ENCODE results near the gene OPN1MW.

The OPN1MW gene

DNA sequence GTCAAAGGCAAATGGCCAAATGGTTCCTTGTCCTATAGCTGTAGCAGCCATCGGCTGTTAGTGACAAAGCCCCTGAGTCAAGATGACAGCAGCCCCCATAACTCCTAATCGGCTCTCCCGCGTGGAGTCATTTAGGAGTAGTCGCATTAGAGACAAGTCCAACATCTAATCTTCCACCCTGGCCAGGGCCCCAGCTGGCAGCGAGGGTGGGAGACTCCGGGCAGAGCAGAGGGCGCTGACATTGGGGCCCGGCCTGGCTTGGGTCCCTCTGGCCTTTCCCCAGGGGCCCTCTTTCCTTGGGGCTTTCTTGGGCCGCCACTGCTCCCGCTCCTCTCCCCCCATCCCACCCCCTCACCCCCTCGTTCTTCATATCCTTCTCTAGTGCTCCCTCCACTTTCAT is 42.2 kb upstream of the OPN1MW start:
- no peaks in the 10 kb centered on the region for H4K20me1 ChIP-seq (ENCODE audit: insufficient read depth, low read length)
- no peak overlapping the region for H3K27ac ChIP-seq (ENCODE audit: low read length)
- no peak overlapping the region for H2AFZ ChIP-seq (ENCODE audit: low read length)
- no peak for DNase-seq
- H3K36me3 ChIP-seq (replicated peaks; ENCODE audit: insufficient read depth, low read length) = no peaks in the 10 kb centered on the region
- H3K9me2 ChIP-seq (replicated peaks; ENCODE audit: insufficient read depth, low read length) = no peaks in the 10 kb centered on the region
- H3K4me3 ChIP-seq (ENCODE audit: low read length) = no peak overlapping the region
- no peaks in the 10 kb centered on the region for H3K4me1 ChIP-seq (ENCODE audit: low read length)
- no peak overlapping the region for H3K9ac ChIP-seq (ENCODE audit: low read length)
- no peaks in the 10 kb centered on the region for H3F3A ChIP-seq (ENCODE audit: insufficient read depth, low read length)
- H3K4me2 ChIP-seq (ENCODE audit: low read depth, low read length) = no peak overlapping the region
- TF ChIP-seq EZH2phosphoT487 (IDR thresholded peaks at IDR 0.05; ENCODE audit: low read length) (no peak), EZH2 (optimal IDR thresholded peaks at IDR 0.05; ENCODE audit: low read depth, low read length) (no peak)
- TF ChIP-seq, protein P1, sequence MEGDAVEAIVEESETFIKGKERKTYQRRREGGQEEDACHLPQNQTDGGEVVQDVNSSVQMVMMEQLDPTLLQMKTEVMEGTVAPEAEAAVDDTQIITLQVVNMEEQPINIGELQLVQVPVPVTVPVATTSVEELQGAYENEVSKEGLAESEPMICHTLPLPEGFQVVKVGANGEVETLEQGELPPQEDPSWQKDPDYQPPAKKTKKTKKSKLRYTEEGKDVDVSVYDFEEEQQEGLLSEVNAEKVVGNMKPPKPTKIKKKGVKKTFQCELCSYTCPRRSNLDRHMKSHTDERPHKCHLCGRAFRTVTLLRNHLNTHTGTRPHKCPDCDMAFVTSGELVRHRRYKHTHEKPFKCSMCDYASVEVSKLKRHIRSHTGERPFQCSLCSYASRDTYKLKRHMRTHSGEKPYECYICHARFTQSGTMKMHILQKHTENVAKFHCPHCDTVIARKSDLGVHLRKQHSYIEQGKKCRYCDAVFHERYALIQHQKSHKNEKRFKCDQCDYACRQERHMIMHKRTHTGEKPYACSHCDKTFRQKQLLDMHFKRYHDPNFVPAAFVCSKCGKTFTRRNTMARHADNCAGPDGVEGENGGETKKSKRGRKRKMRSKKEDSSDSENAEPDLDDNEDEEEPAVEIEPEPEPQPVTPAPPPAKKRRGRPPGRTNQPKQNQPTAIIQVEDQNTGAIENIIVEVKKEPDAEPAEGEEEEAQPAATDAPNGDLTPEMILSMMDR (IDR thresholded peaks at IDR 0.05; ENCODE audit: low read length) = no peak
- 0 out of 2 replicates have a peak, but pooled peaks cover 6% of the 10 kb centered on the region for H3K27me3 ChIP-seq (replicated peaks; ENCODE audit: insufficient read depth, low read length)
- H3K9me3 ChIP-seq (replicated peaks; ENCODE audit: insufficient read depth, low read length) = no peaks in the 10 kb centered on the region
- no peaks in the 10 kb centered on the region for H3K79me2 ChIP-seq (ENCODE audit: low read length)

DNA sequence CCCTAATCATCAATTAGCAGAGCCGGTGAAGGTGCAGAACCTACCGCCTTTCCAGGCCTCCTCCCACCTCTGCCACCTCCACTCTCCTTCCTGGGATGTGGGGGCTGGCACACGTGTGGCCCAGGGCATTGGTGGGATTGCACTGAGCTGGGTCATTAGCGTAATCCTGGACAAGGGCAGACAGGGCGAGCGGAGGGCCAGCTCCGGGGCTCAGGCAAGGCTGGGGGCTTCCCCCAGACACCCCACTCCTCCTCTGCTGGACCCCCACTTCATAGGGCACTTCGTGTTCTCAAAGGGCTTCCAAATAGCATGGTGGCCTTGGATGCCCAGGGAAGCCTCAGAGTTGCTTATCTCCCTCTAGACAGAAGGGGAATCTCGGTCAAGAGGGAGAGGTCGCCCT is 41.7 kb upstream of the OPN1MW start:
- H4K20me1 ChIP-seq (ENCODE audit: insufficient read depth, low read length) = no peaks in the 10 kb centered on the region
- no peak overlapping the region for H3K4me2 ChIP-seq (ENCODE audit: low read depth, low read length)
- 0 out of 2 replicates have a peak, but pooled peaks cover 6% of the 10 kb centered on the region for H3K27me3 ChIP-seq (replicated peaks; ENCODE audit: insufficient read depth, low read length)
- H3F3A ChIP-seq (ENCODE audit: insufficient read depth, low read length) = no peaks in the 10 kb centered on the region
- TF ChIP-seq EZH2 (optimal IDR thresholded peaks at IDR 0.05; ENCODE audit: low read depth, low read length) (no peak), EZH2phosphoT487 (IDR thresholded peaks at IDR 0.05; ENCODE audit: low read length) (no peak)
- TF ChIP-seq, protein P1 (IDR thresholded peaks at IDR 0.05; ENCODE audit: low read length) = no peak
- H3K4me3 ChIP-seq (ENCODE audit: low read length) = no peak overlapping the region
- no peaks in the 10 kb centered on the region for H3K9me2 ChIP-seq (replicated peaks; ENCODE audit: insufficient read depth, low read length)
- H3K79me2 ChIP-seq (ENCODE audit: low read length) = no peaks in the 10 kb centered on the region
- no peak overlapping the region for H3K27ac ChIP-seq (ENCODE audit: low read length)
- no peaks in the 10 kb centered on the region for H3K9me3 ChIP-seq (replicated peaks; ENCODE audit: insufficient read depth, low read length)
- no peaks in the 10 kb centered on the region for H3K36me3 ChIP-seq (replicated peaks; ENCODE audit: insufficient read depth, low read length)
- H2AFZ ChIP-seq (ENCODE audit: low read length) = no peak overlapping the region
- no peak for DNase-seq
- no peak overlapping the region for H3K9ac ChIP-seq (ENCODE audit: low read length)
- H3K4me1 ChIP-seq (ENCODE audit: low read length) = no peaks in the 10 kb centered on the region

DNA sequence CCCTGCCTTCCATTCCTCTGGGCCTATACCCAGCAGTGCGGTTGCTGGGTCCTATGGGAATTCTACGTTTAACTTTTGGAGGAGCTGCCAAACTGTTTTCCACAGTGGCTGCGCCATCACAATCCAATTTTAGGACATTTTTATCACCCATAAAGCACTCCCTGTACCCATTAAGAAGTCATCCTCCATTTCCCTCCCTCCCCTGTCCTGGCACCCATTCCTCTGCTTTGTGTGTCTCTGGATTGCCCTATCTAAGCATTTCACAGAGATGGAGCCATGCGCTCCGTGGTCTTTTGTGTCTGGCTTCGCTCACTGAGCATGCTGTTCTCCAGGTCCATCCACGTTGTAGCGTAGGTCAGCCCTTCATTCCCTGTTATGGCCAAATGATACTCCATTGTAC is 40.0 kb upstream of the OPN1MW start:
- Histone ChIP-seq H2AFZ (ENCODE audit: low read length) (no peak overlapping the region), H3K9ac (ENCODE audit: low read length) (no peak overlapping the region), H3K4me1 (ENCODE audit: low read length) (no peaks in the 10 kb centered on the region), H3K4me3 (ENCODE audit: low read length) (no peak overlapping the region), H3F3A (ENCODE audit: insufficient read depth, low read length) (no peaks in the 10 kb centered on the region), H3K27me3 (replicated peaks; ENCODE audit: insufficient read depth, low read length) (no peaks in the 10 kb centered on the region), H3K79me2 (ENCODE audit: low read length) (no peaks in the 10 kb centered on the region), H3K9me2 (replicated peaks; ENCODE audit: insufficient read depth, low read length) (no peaks in the 10 kb centered on the region), H3K36me3 (replicated peaks; ENCODE audit: insufficient read depth, low read length) (no peaks in the 10 kb centered on the region), H3K9me3 (replicated peaks; ENCODE audit: insufficient read depth, low read length) (no peaks in the 10 kb centered on the region), H3K27ac (ENCODE audit: low read length) (no peak overlapping the region), H4K20me1 (ENCODE audit: insufficient read depth, low read length) (no peaks in the 10 kb centered on the region), H3K4me2 (ENCODE audit: low read depth, low read length) (no peak overlapping the region)
- no peak for DNase-seq
- TF ChIP-seq EZH2 (optimal IDR thresholded peaks at IDR 0.05; ENCODE audit: low read depth, low read length) = no peak
- TF ChIP-seq, protein P1 (IDR thresholded peaks at IDR 0.05; ENCODE audit: low read length) = no peak
- no peak for TF ChIP-seq EZH2phosphoT487 (IDR thresholded peaks at IDR 0.05; ENCODE audit: low read length)

Data from MM.1S (cell line).